Testis (tissue), 3 donors: ENCODE data around the gene LSM10. TPM values are rescaled to one million over a fixed set of nuclear protein-coding genes. Genes with fewer than 3 reads are reported as not detected.

Experiments used
- DNase-seq: peaks from one replicate; pipeline ENCODE4 v3.0.0-alpha.2; 2019
- H3K27ac ChIP-seq, 2 donors: fragments of 200-600 bp; sonication (generic); one replicate each; pipeline ENCODE4 v1.5.1; 2019
- H3K27me3 ChIP-seq: fragments of 200-600 bp; sonication (generic); one replicate; pipeline ENCODE4 v1.5.1; 2019
- H3K36me3 ChIP-seq: fragments of 200-600 bp; sonication (generic); one replicate; pipeline ENCODE4 v1.5.1; 2017; ENCODE audit warnings: low read depth; ENCODE audit errors: missing control alignments
- H3K4me1 ChIP-seq: fragments of 200-600 bp; sonication (generic); one replicate; pipeline ENCODE4 v1.5.1; 2019
- H3K4me3 ChIP-seq, 2 donors: fragments of 200-600 bp; sonication (generic); one replicate each; pipeline ENCODE4 v1.5.1; 2017 to 2019
- H3K9me3 ChIP-seq: fragments of 200-600 bp; sonication (generic); one replicate; pipeline ENCODE4 v1.5.1; 2017
- CTCF ChIP-seq, 3 experiments: fragments of 450-650 bp in 2 of 3; fragments of 200-600 bp in 1 of 3; sonication (generic) in 1 of 3; IDR thresholded peaks; one replicate each; pipeline ENCODE4 v1.5.1; 2016 to 2019; ENCODE audit warnings: antibody characterized with exemption in 3 of 3, mild to moderate bottlenecking in 2 of 3, moderate library complexity in 1 of 3
- POLR2A ChIP-seq: fragments of 450-650 bp; IDR thresholded peaks from one replicate; pipeline ENCODE4 v1.6.1; 2017; ENCODE audit warnings: antibody characterized with exemption, mild to moderate bottlenecking, moderate library complexity
- WGBS, 2 donors: methylation state at CpG; one replicate each; pipeline ENCODE4 v1.1.5; 2018; 5-methylcytosine and 5-hydroxymethylcytosine counted together
- intact Hi-C: fragments of 100-400 bp; cut with DNase I; formaldehyde crosslinking; loops from one replicate; pipeline ENCODE4 v1.15.1; 2023; ENCODE audit warnings: low total_unique reads
- polyA plus RNA-seq: library from polyadenylated mRNA; stranded (reverse); fragments of 350-450 nt; fragmentation: Illumina TruSeq; extraction: RNeasy Lipid Tissue Mini Kit (QIAGEN cat#74804); gene quantifications from one replicate; pipeline ENCODE4 v1.2.3, GENCODE V29; 2014; ENCODE audit warnings: low read depth, low replicate concordance; ENCODE audit not compliant: insufficient read depth
- total RNA-seq, 2 donors: library from RNA; depleted of rRNA; stranded (reverse); fragments of >200 nt; gene quantifications; one replicate each; pipeline ENCODE4 v1.2.3, GENCODE V29; 2016

LSM10 gene
- total and polyA plus RNA-seq, 3 donors from 2014 or later: 69.1 to 106 (median 73.6) TPM

- Histone ChIP-seq H3K36me3 (no peaks in the 10 kb centered on the region), H3K27ac (peak overlapping the region; percentile 26 to 63), H3K4me1 (peaks cover 29% of the 10 kb centered on the region), H3K27me3 (no peaks in the 10 kb centered on the region), H3K4me3 (no peak overlapping the region), H3K9me3 (no peaks in the 10 kb centered on the region)
- peak; percentile 92 for DNase-seq
- intact Hi-C loops: no loop called here
- no peak for TF ChIP-seq POLR2A
- TF ChIP-seq CTCF (IDR thresholded peaks at IDR 0.05): peak; percentile 79 to 92 (median 92)
- WGBS, 2 donors: 24 to 26% methylated on average over 13 of the region's 13 CpGs
Observed at GRCh38 chr1:36420836-36421317, 23.2 kb upstream of the LSM10 start.

- Histone ChIP-seq H3K27me3 (no peaks in the 10 kb centered on the region), H3K36me3 (no peaks in the 10 kb centered on the region), H3K4me3 (no peak overlapping the region), H3K27ac (peak overlapping the region; percentile 27 to 63), H3K4me1 (peaks cover 29% of the 10 kb centered on the region), H3K9me3 (no peaks in the 10 kb centered on the region)
- DNase-seq: peak; percentile 70
- TF ChIP-seq CTCF (IDR thresholded peaks at IDR 0.05) (no peak), POLR2A (no peak)
- 22 to 33% methylated on average over 5 of the region's 5 CpGs for WGBS, 2 donors
- intact Hi-C loops: no loop called here
Observed at GRCh38 chr1:36420409-36420808, 22.7 kb upstream of the LSM10 start.

- no peaks in the 10 kb centered on the region for H3K27me3 ChIP-seq
- H3K36me3 ChIP-seq: no peaks in the 10 kb centered on the region
- peak overlapping the region in 1 of 2 donors; percentile 63 for H3K27ac ChIP-seq
- no peak overlapping the region for H3K4me3 ChIP-seq
- H3K4me1 ChIP-seq: peaks cover 32% of the 10 kb centered on the region
- TF ChIP-seq POLR2A (no peak), CTCF (IDR thresholded peaks at IDR 0.05) (no peak)
- no peaks in the 10 kb centered on the region for H3K9me3 ChIP-seq
- WGBS, 2 donors: 27 to 59% methylated on average over 4 of the region's 4 CpGs
- DNase-seq: no peak
- intact Hi-C loops: no loop called here
Observed at GRCh38 chr1:36419569-36419968, 21.9 kb upstream of the LSM10 start.

- intact Hi-C loops: no loop called here
- peak overlapping the region in 1 of 2 donors; percentile 63 for H3K27ac ChIP-seq
Observed at GRCh38 chr1:36419140-36419539, 21.4 kb upstream of the LSM10 start.

More at GRCh38 chr1:36419140-36419539, 21.4 kb upstream of the LSM10 start:
- H3K36me3 ChIP-seq: no peaks in the 10 kb centered on the region
- no peak overlapping the region for H3K4me3 ChIP-seq
- peaks cover 37% of the 10 kb centered on the region for H3K4me1 ChIP-seq
- TF ChIP-seq POLR2A: no peak
- TF ChIP-seq CTCF (IDR thresholded peaks at IDR 0.05): no peak
- WGBS, 2 donors: 52 to 61% methylated on average over 3 of the region's 3 CpGs
- no peaks in the 10 kb centered on the region for H3K27me3 ChIP-seq
- DNase-seq: peak; percentile 60
- no peaks in the 10 kb centered on the region for H3K9me3 ChIP-seq
